B cell (primary cell): ENCODE data around the gene NEMP2.

ENCODE experiments used
- CTCF ChIP-seq: fragments of 200-600 bp; IDR thresholded peaks from one replicate; pipeline ENCODE4 v1.8.0; 2022; ENCODE audit warnings: antibody characterized with exemption, mild to moderate bottlenecking
- EZH2 ChIP-seq: IDR thresholded peaks from 2 replicates; pipeline ENCODE4 v1.6.1; 2012; ENCODE audit warnings: borderline replicate concordance, low read depth, mild to moderate bottlenecking, moderate library complexity, low read length; ENCODE audit not compliant: insufficient read depth, poor library complexity, severe bottlenecking

DNA sequence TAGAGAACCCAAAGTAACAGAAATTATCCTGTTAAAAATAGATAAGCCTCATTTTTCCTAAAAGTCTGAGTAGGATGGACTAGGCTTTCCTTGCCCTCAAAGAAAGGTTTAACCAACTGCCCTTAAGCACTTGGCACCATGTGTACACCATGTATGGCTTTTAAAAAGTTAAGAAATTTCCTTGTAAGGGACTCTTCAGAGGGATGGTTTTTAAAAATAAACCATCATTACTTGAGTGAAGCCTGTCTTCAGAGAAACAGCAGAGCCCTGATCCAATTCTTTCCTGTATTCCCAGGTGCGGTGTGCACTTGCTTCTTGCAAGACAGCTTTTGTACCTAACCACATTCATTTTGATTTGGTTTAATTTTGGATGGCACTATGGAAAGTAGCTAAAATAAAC, 1.1 kb upstream of the NEMP2 start:
- TF ChIP-seq EZH2 (no peak), CTCF (no peak)
